H9 (cell line): ENCODE data around the gene LIPC. TPM values are rescaled to one million over a fixed set of nuclear protein-coding genes. Genes with fewer than 3 reads are reported as not detected.

ENCODE experiments used
- DNase-seq: peaks from one replicate; pipeline ENCODE4 v3.0.0-alpha.2; 2017
- H2AFZ ChIP-seq: one replicate; pipeline ENCODE4 v1.6.1; 2013; ENCODE audit warnings: mild to moderate bottlenecking, low read length, control low read depth, moderate library complexity
- H2AK5ac ChIP-seq: 2 replicates; pipeline ENCODE4 v1.6.1; 2013; ENCODE audit warnings: low read length, control low read depth, mixed read lengths; ENCODE audit not compliant: insufficient read length
- H2BK120ac ChIP-seq: one replicate; pipeline ENCODE4 v1.6.1; 2013; ENCODE audit warnings: low read depth, mild to moderate bottlenecking, low read length, control low read depth, inconsistent platforms; ENCODE audit not compliant: poor library complexity, severe bottlenecking
- H2BK12ac ChIP-seq: 2 replicates; pipeline ENCODE4 v1.6.1; 2013; ENCODE audit warnings: low read length, control low read depth, mixed read lengths, low read depth; ENCODE audit not compliant: insufficient read length
- H2BK15ac ChIP-seq: 2 replicates; pipeline ENCODE4 v1.6.1; 2013; ENCODE audit warnings: low read depth, low read length, control low read depth
- H2BK20ac ChIP-seq: one replicate; pipeline ENCODE4 v1.6.1; 2013; ENCODE audit warnings: low read depth, mild to moderate bottlenecking, low read length, control low read depth, inconsistent platforms; ENCODE audit not compliant: poor library complexity, severe bottlenecking
- H2BK5ac ChIP-seq: 2 replicates; pipeline ENCODE4 v1.6.1; 2013; ENCODE audit warnings: low read length, control low read depth, mixed read lengths; ENCODE audit not compliant: insufficient read length
- H3K14ac ChIP-seq: 2 replicates; pipeline ENCODE4 v1.6.1; 2013; ENCODE audit warnings: low read length, control low read depth; ENCODE audit not compliant: insufficient read depth
- H3K18ac ChIP-seq: 2 replicates; pipeline ENCODE4 v1.6.1; 2013; ENCODE audit warnings: low read depth, mild to moderate bottlenecking, mixed read lengths, low read length, control low read depth; ENCODE audit not compliant: insufficient read length
- H3K23ac ChIP-seq: 2 replicates; pipeline ENCODE4 v1.6.1; 2013; ENCODE audit warnings: low read length, control low read depth, mixed read lengths, low read depth; ENCODE audit not compliant: insufficient read length
- H3K23me2 ChIP-seq: 2 replicates; pipeline ENCODE4 v1.6.1; 2013; ENCODE audit warnings: low read depth, mild to moderate bottlenecking, mixed read lengths, low read length, control low read depth; ENCODE audit not compliant: insufficient read length, poor library complexity, severe bottlenecking
- H3K27ac ChIP-seq: 2 replicates; pipeline ENCODE4 v1.5.1; 2013; ENCODE audit warnings: low read length, control low read depth, mixed read lengths, low read depth; ENCODE audit not compliant: insufficient read length
- H3K27me3 ChIP-seq: 2 replicates; pipeline ENCODE4 v1.6.1; 2013; ENCODE audit warnings: low read length, control low read depth, inconsistent platforms; ENCODE audit not compliant: insufficient read depth
- H3K4ac ChIP-seq: 2 replicates; pipeline ENCODE4 v1.6.1; 2013; ENCODE audit warnings: low read depth, mild to moderate bottlenecking, control low read depth, inconsistent platforms, low read length, moderate library complexity
- H3K4me1 ChIP-seq: 2 replicates; pipeline ENCODE4 v1.6.1; 2013; ENCODE audit warnings: low read length, control low read depth, inconsistent platforms; ENCODE audit not compliant: insufficient read depth
- H3K4me2 ChIP-seq: 2 replicates; pipeline ENCODE4 v1.6.1; 2013; ENCODE audit warnings: low read length, control low read depth, mixed read lengths; ENCODE audit not compliant: insufficient read length, insufficient read depth
- H3K56ac ChIP-seq: 2 replicates; pipeline ENCODE4 v1.6.1; 2013; ENCODE audit warnings: low read depth, mild to moderate bottlenecking, mixed read lengths, low read length, control low read depth; ENCODE audit not compliant: insufficient read length
- H3K79me1 ChIP-seq: 2 replicates; pipeline ENCODE4 v1.6.1; 2013; ENCODE audit warnings: low read depth, mild to moderate bottlenecking, moderate library complexity, low read length, control low read depth, inconsistent platforms; ENCODE audit not compliant: insufficient read depth, poor library complexity, severe bottlenecking
- H3K79me2 ChIP-seq: 2 replicates; pipeline ENCODE4 v1.6.1; 2013; ENCODE audit warnings: low read length, control low read depth, inconsistent platforms; ENCODE audit not compliant: insufficient read depth
- H3K9ac ChIP-seq: 2 replicates; pipeline ENCODE4 v1.6.1; 2013; ENCODE audit warnings: low read length, control low read depth, mixed read lengths; ENCODE audit not compliant: insufficient read length; ENCODE audit errors: extremely low read depth
- H3K9me3 ChIP-seq: one replicate; pipeline ENCODE4 v1.6.1; 2013; ENCODE audit warnings: low read depth, low read length, inconsistent platforms; ENCODE audit not compliant: control insufficient read depth
- H3T11ph ChIP-seq: one replicate; pipeline ENCODE4 v1.6.1; 2013; ENCODE audit warnings: mild to moderate bottlenecking, low read length, control low read depth, inconsistent platforms
- H4K20me1 ChIP-seq: one replicate; pipeline ENCODE4 v1.6.1; 2013; ENCODE audit not compliant: control insufficient read depth, insufficient read length, insufficient read depth
- H4K5ac ChIP-seq: 2 replicates; pipeline ENCODE4 v1.6.1; 2013; ENCODE audit warnings: low read depth, mild to moderate bottlenecking, mixed read lengths, low read length, control low read depth; ENCODE audit not compliant: insufficient read length
- H4K8ac ChIP-seq: replicated peaks from 2 replicates; pipeline ENCODE4 v1.6.1; 2013; ENCODE audit warnings: low read length, control low read depth, mixed read lengths, low read depth; ENCODE audit not compliant: insufficient read length
- H4K91ac ChIP-seq: 2 replicates; pipeline ENCODE4 v1.6.1; 2013; ENCODE audit warnings: low read depth, mild to moderate bottlenecking, moderate library complexity, mixed read lengths, low read length, control low read depth; ENCODE audit not compliant: insufficient read length
- H3K27ac Mint-ChIP-seq, 3 experiments: 2 replicates in 2 of 3; 3 replicates in 1 of 3; pipeline ENCODE4 v1.8.0; 2020 to 2021; ENCODE audit warnings: mixed read lengths in 3 of 3, mild to moderate bottlenecking in 1 of 3, moderate library complexity in 1 of 3
- H3K27me3 Mint-ChIP-seq: 2 replicates; pipeline ENCODE4 v1.8.0; 2021; ENCODE audit warnings: low read depth, mild to moderate bottlenecking, moderate library complexity, mixed read lengths
- H3K36me3 Mint-ChIP-seq, 3 experiments: 2 replicates in 2 of 3; 3 replicates in 1 of 3; pipeline ENCODE4 v1.8.0; 2020 to 2021; ENCODE audit warnings: low read depth in 3 of 3, mixed read lengths in 3 of 3; ENCODE audit not compliant: insufficient read depth in 1 of 3
- H3K4me1 Mint-ChIP-seq, 2 experiments: 2 replicates each; pipeline ENCODE4 v1.8.0; 2020; ENCODE audit warnings: mixed read lengths in 2 of 2
- H3K4me3 Mint-ChIP-seq, 2 experiments: 2 replicates in 1 of 2; 3 replicates in 1 of 2; pipeline ENCODE4 v1.8.0; 2020 to 2021; ENCODE audit warnings: mild to moderate bottlenecking in 2 of 2, mixed read lengths in 2 of 2, moderate library complexity in 1 of 2
- H3K9me3 Mint-ChIP-seq, 2 experiments: 2 replicates in 1 of 2; 3 replicates in 1 of 2; pipeline ENCODE4 v1.8.0; 2020; ENCODE audit warnings: mild to moderate bottlenecking in 2 of 2, mixed read lengths in 2 of 2, moderate library complexity in 1 of 2
- WGBS: extraction: QIAGEN DNeasy Blood & Tissue Kit; methylation state at CpG from one replicate; pipeline ENCODE4 v1.1.7; 2013; ENCODE audit warnings: missing lambda C conversion rate, low lambda C conversion rate, mixed read lengths; ENCODE audit not compliant: insufficient read length; ENCODE audit errors: extremely low coverage; 5-methylcytosine and 5-hydroxymethylcytosine counted together
- total RNA-seq: library from RNA; stranded (reverse); gene quantifications from 2 replicates; pipeline ENCODE4 v1.2.1, GENCODE V29; 2021
- TF ChIP-seq, protein P1 (sequence below): fragments of 200-600 bp; sonication (generic); conservative IDR thresholded peaks from 3 replicates; pipeline ENCODE4 v1.8.0; 2021; ENCODE audit warnings: antibody characterized with exemption, mild to moderate bottlenecking

Gene LIPC
- total RNA-seq, 1 experiment from 2014 or later, result not detected

- Histone ChIP-seq H2BK15ac (no peak overlapping the region), H3K23me2 (no peaks in the 10 kb centered on the region), H4K8ac (no peak overlapping the region), H3K4me1 (no peaks in the 10 kb centered on the region), H3K79me2 (no peaks in the 10 kb centered on the region), H2BK20ac (no peak overlapping the region), H4K91ac (no peak overlapping the region), H3K4ac (no peak overlapping the region), H3K4me2 (no peak overlapping the region), H3T11ph (no peak overlapping the region), H3K9ac (no peak overlapping the region), H3K18ac (no peak overlapping the region), H2BK5ac (no peak overlapping the region), H3K79me1 (no peaks in the 10 kb centered on the region), H3K27me3 (no peaks in the 10 kb centered on the region), H2AFZ (no peak overlapping the region), H3K9me3 (no peaks in the 10 kb centered on the region), H4K5ac (no peak overlapping the region), H2AK5ac (no peak overlapping the region), H3K27ac (no peak overlapping the region), H2BK120ac (no peak overlapping the region), H3K14ac (no peak overlapping the region; the same call in 1 of the 2 replicates), H3K23ac (no peak overlapping the region), H4K20me1 (no peaks in the 10 kb centered on the region), H3K56ac (no peak overlapping the region), H2BK12ac (no peak overlapping the region)
- peaks cover 3 to 8% of the 10 kb centered on the region in 2 experiments; a peak in 3 of 4 replicates for H3K4me1 Mint-ChIP-seq
- H3K27me3 Mint-ChIP-seq, result no peaks in the 10 kb centered on the region; the same call in 1 of the 2 replicates
- no peak for DNase-seq
- no peaks in the 10 kb centered on the region for H3K9me3 Mint-ChIP-seq
- no CpG with 5 or more reads among the region's 22 CpGs for WGBS
- TF ChIP-seq, protein P1, sequence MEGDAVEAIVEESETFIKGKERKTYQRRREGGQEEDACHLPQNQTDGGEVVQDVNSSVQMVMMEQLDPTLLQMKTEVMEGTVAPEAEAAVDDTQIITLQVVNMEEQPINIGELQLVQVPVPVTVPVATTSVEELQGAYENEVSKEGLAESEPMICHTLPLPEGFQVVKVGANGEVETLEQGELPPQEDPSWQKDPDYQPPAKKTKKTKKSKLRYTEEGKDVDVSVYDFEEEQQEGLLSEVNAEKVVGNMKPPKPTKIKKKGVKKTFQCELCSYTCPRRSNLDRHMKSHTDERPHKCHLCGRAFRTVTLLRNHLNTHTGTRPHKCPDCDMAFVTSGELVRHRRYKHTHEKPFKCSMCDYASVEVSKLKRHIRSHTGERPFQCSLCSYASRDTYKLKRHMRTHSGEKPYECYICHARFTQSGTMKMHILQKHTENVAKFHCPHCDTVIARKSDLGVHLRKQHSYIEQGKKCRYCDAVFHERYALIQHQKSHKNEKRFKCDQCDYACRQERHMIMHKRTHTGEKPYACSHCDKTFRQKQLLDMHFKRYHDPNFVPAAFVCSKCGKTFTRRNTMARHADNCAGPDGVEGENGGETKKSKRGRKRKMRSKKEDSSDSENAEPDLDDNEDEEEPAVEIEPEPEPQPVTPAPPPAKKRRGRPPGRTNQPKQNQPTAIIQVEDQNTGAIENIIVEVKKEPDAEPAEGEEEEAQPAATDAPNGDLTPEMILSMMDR, result no peak
- H3K4me3 Mint-ChIP-seq, result no peak overlapping the region
- H3K36me3 Mint-ChIP-seq, result no peaks in the 10 kb centered on the region
- no peak overlapping the region for H3K27ac Mint-ChIP-seq
These were observed 109.8 kb downstream of the LIPC start for GRCh38 chr15:58541410-58542087.
